ENCODE data around the gene FCER2.

FCER2 gene

GRCh38 chr19:7662657-7663056, 39.3 kb downstream of the FCER2 start:
- Mint-ChIP-seq H3K4me3 (no peak overlapping the region), H3K4me1 (ENCODE audit: low read depth) (peaks cover 14% of the 10 kb centered on the region), H3K27ac (no peak overlapping the region), H3K36me3 (ENCODE audit: low read depth) (no peaks in the 10 kb centered on the region), H3K9me3 (no peaks in the 10 kb centered on the region), H3K27me3 (peaks cover 8% of the 10 kb centered on the region)

GRCh38 chr19:7661744-7662538, 40.0 kb downstream of the FCER2 start:
- Mint-ChIP-seq H3K9me3 (no peaks in the 10 kb centered on the region), H3K27ac (no peak overlapping the region), H3K4me1 (ENCODE audit: low read depth) (peaks cover 21% of the 10 kb centered on the region), H3K4me3 (no peak overlapping the region), H3K27me3 (peaks cover 3% of the 10 kb centered on the region), H3K36me3 (ENCODE audit: low read depth) (no peaks in the 10 kb centered on the region)

GRCh38 chr19:7658219-7658686, 43.7 kb downstream of the FCER2 start:
- Mint-ChIP-seq H3K4me1 (ENCODE audit: low read depth) (peaks cover 32% of the 10 kb centered on the region), H3K36me3 (ENCODE audit: low read depth) (no peaks in the 10 kb centered on the region), H3K9me3 (no peaks in the 10 kb centered on the region), H3K27ac (peak overlapping the region; percentile 55), H3K27me3 (no peaks in the 10 kb centered on the region), H3K4me3 (peak overlapping the region; percentile 66)

GRCh38 chr19:7657131-7657751, 44.7 kb downstream of the FCER2 start:
- Mint-ChIP-seq H3K4me1 (ENCODE audit: low read depth) (peaks cover 39% of the 10 kb centered on the region), H3K27ac (peak overlapping the region; percentile 55), H3K36me3 (ENCODE audit: low read depth) (no peaks in the 10 kb centered on the region), H3K9me3 (no peaks in the 10 kb centered on the region), H3K4me3 (no peak overlapping the region), H3K27me3 (no peaks in the 10 kb centered on the region)

- H3K36me3 Mint-ChIP-seq (ENCODE audit: low read depth), result no peaks in the 10 kb centered on the region
- no peak overlapping the region for H3K27ac Mint-ChIP-seq
Observed at GRCh38 chr19:7655581-7655980, 46.4 kb downstream of the FCER2 start.

GRCh38 chr19:7654401-7654800, 47.5 kb downstream of the FCER2 start:
- no peak overlapping the region for H3K27ac Mint-ChIP-seq
- peaks cover 44% of the 10 kb centered on the region for H3K4me1 Mint-ChIP-seq (ENCODE audit: low read depth)
- no peak overlapping the region for H3K4me3 Mint-ChIP-seq
- H3K36me3 Mint-ChIP-seq (ENCODE audit: low read depth), result no peaks in the 10 kb centered on the region
- no peaks in the 10 kb centered on the region for H3K27me3 Mint-ChIP-seq
- H3K9me3 Mint-ChIP-seq, result no peaks in the 10 kb centered on the region

More at GRCh38 chr19:7655581-7655980, 46.4 kb downstream of the FCER2 start:
- H3K4me3 Mint-ChIP-seq, result no peak overlapping the region
- no peaks in the 10 kb centered on the region for H3K9me3 Mint-ChIP-seq
- no peaks in the 10 kb centered on the region for H3K27me3 Mint-ChIP-seq
- H3K4me1 Mint-ChIP-seq (ENCODE audit: low read depth), result peaks cover 44% of the 10 kb centered on the region

- H3K4me3 Mint-ChIP-seq, result peak overlapping the region; percentile 59
- peaks cover 24% of the 10 kb centered on the region for H3K4me1 Mint-ChIP-seq (ENCODE audit: low read depth)
- no peaks in the 10 kb centered on the region for H3K27me3 Mint-ChIP-seq
- peak overlapping the region; percentile 23 for H3K27ac Mint-ChIP-seq
- H3K9me3 Mint-ChIP-seq, result no peaks in the 10 kb centered on the region
- H3K36me3 Mint-ChIP-seq (ENCODE audit: low read depth), result no peaks in the 10 kb centered on the region
Observed at GRCh38 chr19:7652061-7652641, 49.8 kb downstream of the FCER2 start.

GRCh38 chr19:7650148-7650547, 51.8 kb downstream of the FCER2 start:
- Mint-ChIP-seq H3K9me3 (no peaks in the 10 kb centered on the region), H3K4me3 (no peak overlapping the region), H3K4me1 (ENCODE audit: low read depth) (peaks cover 11% of the 10 kb centered on the region), H3K36me3 (ENCODE audit: low read depth) (peaks cover 4% of the 10 kb centered on the region), H3K27ac (no peak overlapping the region), H3K27me3 (no peaks in the 10 kb centered on the region)

GRCh38 chr19:7648265-7649014, 53.5 kb downstream of the FCER2 start:
- H3K9me3 Mint-ChIP-seq, result no peaks in the 10 kb centered on the region
- H3K4me1 Mint-ChIP-seq (ENCODE audit: low read depth), result peaks cover 11% of the 10 kb centered on the region
- peaks cover 7% of the 10 kb centered on the region for H3K36me3 Mint-ChIP-seq (ENCODE audit: low read depth)
- no peak overlapping the region for H3K4me3 Mint-ChIP-seq
- no peaks in the 10 kb centered on the region for H3K27me3 Mint-ChIP-seq
- H3K27ac Mint-ChIP-seq, result no peak overlapping the region

GRCh38 chr19:7647156-7647555, 54.8 kb downstream of the FCER2 start:
- Mint-ChIP-seq H3K27ac (no peak overlapping the region), H3K27me3 (no peaks in the 10 kb centered on the region), H3K4me3 (no peak overlapping the region), H3K36me3 (ENCODE audit: low read depth) (peaks cover 7% of the 10 kb centered on the region), H3K9me3 (no peaks in the 10 kb centered on the region), H3K4me1 (ENCODE audit: low read depth) (peaks cover 3% of the 10 kb centered on the region)

- H3K9me3 Mint-ChIP-seq, result no peaks in the 10 kb centered on the region
- no peaks in the 10 kb centered on the region for H3K4me1 Mint-ChIP-seq (ENCODE audit: low read depth)
- H3K36me3 Mint-ChIP-seq (ENCODE audit: low read depth), result peaks cover 7% of the 10 kb centered on the region
- H3K27me3 Mint-ChIP-seq, result no peaks in the 10 kb centered on the region
- H3K4me3 Mint-ChIP-seq, result no peak overlapping the region
- H3K27ac Mint-ChIP-seq, result no peak overlapping the region
Observed at GRCh38 chr19:7646426-7646700, 55.6 kb downstream of the FCER2 start.

GRCh38 chr19:7645656-7646425, 56.1 kb downstream of the FCER2 start:
- Mint-ChIP-seq H3K9me3 (no peaks in the 10 kb centered on the region), H3K27me3 (no peaks in the 10 kb centered on the region), H3K4me1 (ENCODE audit: low read depth) (no peaks in the 10 kb centered on the region), H3K36me3 (ENCODE audit: low read depth) (peaks cover 7% of the 10 kb centered on the region), H3K27ac (no peak overlapping the region), H3K4me3 (no peak overlapping the region)

GRCh38 chr19:7645163-7645562, 56.8 kb downstream of the FCER2 start:
- no peaks in the 10 kb centered on the region for H3K27me3 Mint-ChIP-seq
- no peaks in the 10 kb centered on the region for H3K4me1 Mint-ChIP-seq (ENCODE audit: low read depth)
- no peaks in the 10 kb centered on the region for H3K9me3 Mint-ChIP-seq
- H3K4me3 Mint-ChIP-seq, result no peak overlapping the region
- peaks cover 11% of the 10 kb centered on the region for H3K36me3 Mint-ChIP-seq (ENCODE audit: low read depth)
- no peak overlapping the region for H3K27ac Mint-ChIP-seq

- no peaks in the 10 kb centered on the region for H3K27me3 Mint-ChIP-seq
- no peaks in the 10 kb centered on the region for H3K9me3 Mint-ChIP-seq
- peaks cover 17% of the 10 kb centered on the region for H3K36me3 Mint-ChIP-seq (ENCODE audit: low read depth)
- H3K27ac Mint-ChIP-seq, result no peak overlapping the region
- H3K4me3 Mint-ChIP-seq, result no peak overlapping the region
- peaks cover 6% of the 10 kb centered on the region for H3K4me1 Mint-ChIP-seq (ENCODE audit: low read depth)
Observed at GRCh38 chr19:7644550-7644877, 57.4 kb downstream of the FCER2 start.
